ENCODE measurements around the gene EFNB2. TPM values are rescaled to one million over a fixed set of nuclear protein-coding genes. Genes with fewer than 3 reads are reported as not detected.

Gene EFNB2
- polyA plus RNA-seq, 1 donor from 2014 or later: 53.1 TPM

DNA sequence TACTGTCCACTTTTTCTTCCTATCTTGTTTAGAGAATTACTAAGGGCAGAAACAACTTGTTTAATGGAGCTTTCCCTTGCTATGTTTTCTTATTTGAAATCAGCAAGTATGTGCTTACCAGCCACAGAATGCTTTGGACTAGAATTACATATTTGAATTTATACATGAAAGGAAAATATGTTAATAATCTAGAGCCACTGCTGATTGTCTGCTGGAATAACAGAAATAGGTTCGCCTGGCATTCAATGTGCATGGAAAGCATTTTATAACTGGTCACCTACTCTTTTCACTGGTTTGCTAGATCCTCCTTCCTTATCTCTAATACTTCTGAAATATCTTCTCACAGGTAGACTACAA, 8.0 kb downstream of the EFNB2 start:
- peak overlapping the region; percentile 26 for H3K27ac ChIP-seq (ENCODE audit: low read length)
- no peaks in the 10 kb centered on the region for H3K27me3 ChIP-seq (ENCODE audit: insufficient read depth, low read depth, low read length)
- H3K9me3 ChIP-seq (ENCODE audit: low read length): no peaks in the 10 kb centered on the region
- TF ChIP-seq POLR2AphosphoS5 (IDR thresholded peaks at IDR 0.05) (no peak), TAF1 (IDR thresholded peaks at IDR 0.05; ENCODE audit: low read depth) (no peak), EZH2 (IDR thresholded peaks at IDR 0.05; ENCODE audit: borderline replicate concordance, insufficient read depth, low read length, poor library complexity, severe bottlenecking) (no peak), EP300 (conservative IDR thresholded peaks at IDR 0.05; ENCODE audit: poor library complexity, severe bottlenecking) (no peak), RAD21 (conservative IDR thresholded peaks at IDR 0.05) (no peak), SMC3 (conservative IDR thresholded peaks at IDR 0.05; ENCODE audit: poor library complexity) (no peak), MXI1 (conservative IDR thresholded peaks at IDR 0.05; ENCODE audit: poor library complexity, severe bottlenecking) (no peak)
- TF ChIP-seq, protein P1, sequence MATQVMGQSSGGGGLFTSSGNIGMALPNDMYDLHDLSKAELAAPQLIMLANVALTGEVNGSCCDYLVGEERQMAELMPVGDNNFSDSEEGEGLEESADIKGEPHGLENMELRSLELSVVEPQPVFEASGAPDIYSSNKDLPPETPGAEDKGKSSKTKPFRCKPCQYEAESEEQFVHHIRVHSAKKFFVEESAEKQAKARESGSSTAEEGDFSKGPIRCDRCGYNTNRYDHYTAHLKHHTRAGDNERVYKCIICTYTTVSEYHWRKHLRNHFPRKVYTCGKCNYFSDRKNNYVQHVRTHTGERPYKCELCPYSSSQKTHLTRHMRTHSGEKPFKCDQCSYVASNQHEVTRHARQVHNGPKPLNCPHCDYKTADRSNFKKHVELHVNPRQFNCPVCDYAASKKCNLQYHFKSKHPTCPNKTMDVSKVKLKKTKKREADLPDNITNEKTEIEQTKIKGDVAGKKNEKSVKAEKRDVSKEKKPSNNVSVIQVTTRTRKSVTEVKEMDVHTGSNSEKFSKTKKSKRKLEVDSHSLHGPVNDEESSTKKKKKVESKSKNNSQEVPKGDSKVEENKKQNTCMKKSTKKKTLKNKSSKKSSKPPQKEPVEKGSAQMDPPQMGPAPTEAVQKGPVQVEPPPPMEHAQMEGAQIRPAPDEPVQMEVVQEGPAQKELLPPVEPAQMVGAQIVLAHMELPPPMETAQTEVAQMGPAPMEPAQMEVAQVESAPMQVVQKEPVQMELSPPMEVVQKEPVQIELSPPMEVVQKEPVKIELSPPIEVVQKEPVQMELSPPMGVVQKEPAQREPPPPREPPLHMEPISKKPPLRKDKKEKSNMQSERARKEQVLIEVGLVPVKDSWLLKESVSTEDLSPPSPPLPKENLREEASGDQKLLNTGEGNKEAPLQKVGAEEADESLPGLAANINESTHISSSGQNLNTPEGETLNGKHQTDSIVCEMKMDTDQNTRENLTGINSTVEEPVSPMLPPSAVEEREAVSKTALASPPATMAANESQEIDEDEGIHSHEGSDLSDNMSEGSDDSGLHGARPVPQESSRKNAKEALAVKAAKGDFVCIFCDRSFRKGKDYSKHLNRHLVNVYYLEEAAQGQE (IDR thresholded peaks at IDR 0.05; ENCODE audit: borderline replicate concordance): no peak
- TF ChIP-seq, protein P2, sequence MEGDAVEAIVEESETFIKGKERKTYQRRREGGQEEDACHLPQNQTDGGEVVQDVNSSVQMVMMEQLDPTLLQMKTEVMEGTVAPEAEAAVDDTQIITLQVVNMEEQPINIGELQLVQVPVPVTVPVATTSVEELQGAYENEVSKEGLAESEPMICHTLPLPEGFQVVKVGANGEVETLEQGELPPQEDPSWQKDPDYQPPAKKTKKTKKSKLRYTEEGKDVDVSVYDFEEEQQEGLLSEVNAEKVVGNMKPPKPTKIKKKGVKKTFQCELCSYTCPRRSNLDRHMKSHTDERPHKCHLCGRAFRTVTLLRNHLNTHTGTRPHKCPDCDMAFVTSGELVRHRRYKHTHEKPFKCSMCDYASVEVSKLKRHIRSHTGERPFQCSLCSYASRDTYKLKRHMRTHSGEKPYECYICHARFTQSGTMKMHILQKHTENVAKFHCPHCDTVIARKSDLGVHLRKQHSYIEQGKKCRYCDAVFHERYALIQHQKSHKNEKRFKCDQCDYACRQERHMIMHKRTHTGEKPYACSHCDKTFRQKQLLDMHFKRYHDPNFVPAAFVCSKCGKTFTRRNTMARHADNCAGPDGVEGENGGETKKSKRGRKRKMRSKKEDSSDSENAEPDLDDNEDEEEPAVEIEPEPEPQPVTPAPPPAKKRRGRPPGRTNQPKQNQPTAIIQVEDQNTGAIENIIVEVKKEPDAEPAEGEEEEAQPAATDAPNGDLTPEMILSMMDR (IDR thresholded peaks at IDR 0.05; ENCODE audit: poor library complexity, severe bottlenecking): no peak
- H3K9me2 ChIP-seq (ENCODE audit: insufficient read depth, low read length): no peaks in the 10 kb centered on the region
- H3K4me2 ChIP-seq (ENCODE audit: low read length): peak overlapping the region; percentile 66
- H4K20me1 ChIP-seq (ENCODE audit: insufficient read depth): no peaks in the 10 kb centered on the region
- H3F3A ChIP-seq (ENCODE audit: insufficient read depth, low read length, poor library complexity, severe bottlenecking): peaks cover 14% of the 10 kb centered on the region
- peaks cover 99% of the 10 kb centered on the region for H3K79me2 ChIP-seq (replicated peaks; ENCODE audit: insufficient read depth, low read length)
- peak overlapping the region; percentile 71 for H3K4me3 ChIP-seq (ENCODE audit: low read length)
- H2AFZ ChIP-seq (ENCODE audit: low read depth, low read length): no peak overlapping the region
- no peak overlapping the region for H3K9ac ChIP-seq (ENCODE audit: low read length)
- no peaks in the 10 kb centered on the region for H3K36me3 ChIP-seq (ENCODE audit: insufficient read depth, low read length)

DNA sequence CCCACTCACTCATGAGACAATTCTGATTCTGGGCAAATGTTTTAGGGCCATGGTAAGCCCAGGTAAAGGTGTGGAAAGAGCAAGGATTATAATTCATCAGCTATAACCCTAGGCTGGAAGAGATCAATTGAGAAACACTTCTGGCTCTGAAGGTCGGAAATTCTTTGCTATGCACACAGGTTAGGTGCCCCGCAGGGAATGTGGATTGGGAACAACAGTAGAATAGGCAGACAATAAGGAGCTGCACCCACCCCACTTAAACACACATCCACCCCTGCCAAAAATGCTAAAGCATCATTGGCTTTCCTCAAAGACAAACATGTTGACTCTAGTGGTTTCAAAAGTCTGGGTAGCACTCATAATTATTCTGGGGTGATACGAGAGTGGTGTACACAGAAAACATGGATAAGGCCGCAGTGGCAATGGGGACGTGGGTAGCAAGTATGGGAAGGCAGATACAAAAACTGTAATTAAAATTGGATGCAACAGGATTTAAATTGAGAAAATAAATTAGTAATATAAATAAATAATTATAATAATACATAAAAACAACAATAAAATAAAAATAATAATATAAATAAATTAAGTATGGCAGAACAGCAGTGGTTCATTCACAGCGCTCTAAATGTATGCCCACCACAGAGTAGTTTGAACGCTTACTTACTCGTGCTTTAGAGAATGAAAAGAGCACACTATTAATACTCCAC, 8.6 kb downstream of the EFNB2 start:
- Histone ChIP-seq H3K4me3 (ENCODE audit: low read length) (peak overlapping the region; percentile 71), H3K79me2 (replicated peaks; ENCODE audit: insufficient read depth, low read length) (peaks cover 99% of the 10 kb centered on the region), H3K27ac (ENCODE audit: low read length) (no peak overlapping the region)

More for the DNA sequence above, 8.6 kb downstream of the EFNB2 start:
- Histone ChIP-seq H3K36me3 (ENCODE audit: insufficient read depth, low read length) (no peaks in the 10 kb centered on the region), H4K20me1 (ENCODE audit: insufficient read depth) (no peaks in the 10 kb centered on the region), H3K9ac (ENCODE audit: low read length) (no peak overlapping the region), H3K4me2 (ENCODE audit: low read length) (peak overlapping the region; percentile 66), H3F3A (ENCODE audit: insufficient read depth, low read length, poor library complexity, severe bottlenecking) (peaks cover 14% of the 10 kb centered on the region), H2AFZ (ENCODE audit: low read depth, low read length) (no peak overlapping the region), H3K27me3 (ENCODE audit: insufficient read depth, low read depth, low read length) (no peaks in the 10 kb centered on the region), H3K9me2 (ENCODE audit: insufficient read depth, low read length) (no peaks in the 10 kb centered on the region), H3K9me3 (ENCODE audit: low read length) (no peaks in the 10 kb centered on the region)
- TF ChIP-seq, protein P1 (IDR thresholded peaks at IDR 0.05; ENCODE audit: borderline replicate concordance): no peak
- TF ChIP-seq EZH2 (IDR thresholded peaks at IDR 0.05; ENCODE audit: borderline replicate concordance, insufficient read depth, low read length, poor library complexity, severe bottlenecking) (no peak), SMC3 (conservative IDR thresholded peaks at IDR 0.05; ENCODE audit: poor library complexity) (no peak), RAD21 (conservative IDR thresholded peaks at IDR 0.05) (no peak), POLR2AphosphoS5 (IDR thresholded peaks at IDR 0.05) (no peak), MXI1 (conservative IDR thresholded peaks at IDR 0.05; ENCODE audit: poor library complexity, severe bottlenecking) (no peak)
- TF ChIP-seq, protein P2 (IDR thresholded peaks at IDR 0.05; ENCODE audit: poor library complexity, severe bottlenecking): no peak

Data from neural cell (in vitro differentiated cells).